ENCODE measurements around the gene TMEM134.

The TMEM134 gene

GRCh38 chr11:67417425-67417824 lies 51.6 kb downstream of the TMEM134 start:
- H3K27me3 ChIP-seq (ENCODE audit: control insufficient read depth, insufficient read depth, low read length), result peaks cover 7% of the 10 kb centered on the region

GRCh38 chr11:67416416-67417335 lies 52.4 kb downstream of the TMEM134 start:
- no peak overlapping the region for H3K4me3 ChIP-seq (ENCODE audit: low read depth, low read length)
- no peak overlapping the region for H3K9ac ChIP-seq (ENCODE audit: low read depth, low read length)
- H3K36me3 ChIP-seq (ENCODE audit: control insufficient read depth, insufficient read depth, low read length), result no peaks in the 10 kb centered on the region
- H3K27me3 ChIP-seq (ENCODE audit: control insufficient read depth, insufficient read depth, low read length), result peaks cover 7% of the 10 kb centered on the region
- no peaks in the 10 kb centered on the region for H3K9me3 ChIP-seq (ENCODE audit: control insufficient read depth, insufficient read depth, low read length)
- peaks cover 4% of the 10 kb centered on the region for H3K4me1 ChIP-seq (ENCODE audit: control insufficient read depth, insufficient read depth, low read length)

More at GRCh38 chr11:67417425-67417824, 51.6 kb downstream of the TMEM134 start:
- no peaks in the 10 kb centered on the region for H3K36me3 ChIP-seq (ENCODE audit: control insufficient read depth, insufficient read depth, low read length)
- peaks cover 4% of the 10 kb centered on the region for H3K4me1 ChIP-seq (ENCODE audit: control insufficient read depth, insufficient read depth, low read length)
- no peak overlapping the region for H3K9ac ChIP-seq (ENCODE audit: low read depth, low read length)
- H3K9me3 ChIP-seq (ENCODE audit: control insufficient read depth, insufficient read depth, low read length), result no peaks in the 10 kb centered on the region
- no peak overlapping the region for H3K4me3 ChIP-seq (ENCODE audit: low read depth, low read length)

GRCh38 chr11:67415501-67416304 lies 53.3 kb downstream of the TMEM134 start, which contains the start of gene CARNS1:
Gene CARNS1, plus strand, starts transcription at chr11:67415678. Its CDS starts 522 bp downstream, at chr11:67416200.
- Histone ChIP-seq H3K27me3 (ENCODE audit: control insufficient read depth, insufficient read depth, low read length) (peaks cover 7% of the 10 kb centered on the region), H3K9ac (ENCODE audit: low read depth, low read length) (no peak within 1 kb of the TSS), H3K4me3 (ENCODE audit: low read depth, low read length) (peak within 1 kb of the TSS; percentile 52)

GRCh38 chr11:67413266-67413849 lies 55.7 kb downstream of the TMEM134 start:
- Histone ChIP-seq H3K9ac (ENCODE audit: low read depth, low read length) (no peak overlapping the region), H3K36me3 (ENCODE audit: control insufficient read depth, insufficient read depth, low read length) (no peaks in the 10 kb centered on the region), H3K9me3 (ENCODE audit: control insufficient read depth, insufficient read depth, low read length) (no peaks in the 10 kb centered on the region), H3K4me1 (ENCODE audit: control insufficient read depth, insufficient read depth, low read length) (peaks cover 4% of the 10 kb centered on the region), H3K4me3 (ENCODE audit: low read depth, low read length) (no peak overlapping the region), H3K27me3 (ENCODE audit: control insufficient read depth, insufficient read depth, low read length) (peaks cover 3% of the 10 kb centered on the region)

More at GRCh38 chr11:67415501-67416304, 53.3 kb downstream of the TMEM134 start, which contains the start of gene CARNS1:
- H3K4me1 ChIP-seq (ENCODE audit: control insufficient read depth, insufficient read depth, low read length), result peaks cover 4% of the 10 kb centered on the region
- no peaks in the 10 kb centered on the region for H3K9me3 ChIP-seq (ENCODE audit: control insufficient read depth, insufficient read depth, low read length)
- no peaks in the 10 kb centered on the region for H3K36me3 ChIP-seq (ENCODE audit: control insufficient read depth, insufficient read depth, low read length)

GRCh38 chr11:67412495-67413179 lies 56.4 kb downstream of the TMEM134 start:
- H3K36me3 ChIP-seq (ENCODE audit: control insufficient read depth, insufficient read depth, low read length), result no peaks in the 10 kb centered on the region
- H3K4me3 ChIP-seq (ENCODE audit: low read depth, low read length), result no peak overlapping the region
- no peak overlapping the region for H3K9ac ChIP-seq (ENCODE audit: low read depth, low read length)
- peaks cover 3% of the 10 kb centered on the region for H3K27me3 ChIP-seq (ENCODE audit: control insufficient read depth, insufficient read depth, low read length)
- H3K4me1 ChIP-seq (ENCODE audit: control insufficient read depth, insufficient read depth, low read length), result peaks cover 4% of the 10 kb centered on the region
- H3K9me3 ChIP-seq (ENCODE audit: control insufficient read depth, insufficient read depth, low read length), result no peaks in the 10 kb centered on the region

- H3K9ac ChIP-seq (ENCODE audit: low read depth, low read length), result no peak overlapping the region
- peaks cover 3% of the 10 kb centered on the region for H3K27me3 ChIP-seq (ENCODE audit: control insufficient read depth, insufficient read depth, low read length)
- H3K4me3 ChIP-seq (ENCODE audit: low read depth, low read length), result no peak overlapping the region
- H3K9me3 ChIP-seq (ENCODE audit: control insufficient read depth, insufficient read depth, low read length), result no peaks in the 10 kb centered on the region
- H3K36me3 ChIP-seq (ENCODE audit: control insufficient read depth, insufficient read depth, low read length), result no peaks in the 10 kb centered on the region
- H3K4me1 ChIP-seq (ENCODE audit: control insufficient read depth, insufficient read depth, low read length), result peaks cover 4% of the 10 kb centered on the region
Measured at GRCh38 chr11:67411785-67412152, 57.3 kb downstream of the TMEM134 start.
